Brain pericyte (primary cell): ENCODE data around the gene ABCC8.

Source experiments
- DNase-seq: peaks from one replicate; pipeline ENCODE4 v3.0.0-alpha.2; 2012; ENCODE audit warnings: low read depth, low spot score

Gene ABCC8

GRCh38 chr11:17476317-17477083, at the start of gene ABCC8:
TSS of gene ABCC8 (minus strand) at chr11:17476845. CDS start at chr11:17476776, 69 bp downstream.
- DNase-seq: no peak

GRCh38 chr11:17526326-17526725, 49.7 kb upstream of the ABCC8 start:
- DNase-seq: no peak

- DNase-seq: no peak
Observed at GRCh38 chr11:17525570-17525969, 48.9 kb upstream of the ABCC8 start.

- DNase-seq: no peak
Observed at GRCh38 chr11:17524221-17524620, 47.6 kb upstream of the ABCC8 start.

- no peak for DNase-seq
Observed at GRCh38 chr11:17522655-17523054, 46.0 kb upstream of the ABCC8 start.

GRCh38 chr11:17521106-17521900, 44.7 kb upstream of the ABCC8 start:
- no peak for DNase-seq

- DNase-seq: no peak
Observed at GRCh38 chr11:17519061-17519885, 42.6 kb upstream of the ABCC8 start.

- DNase-seq: no peak
Observed at GRCh38 chr11:17518366-17518765, 41.7 kb upstream of the ABCC8 start.

GRCh38 chr11:17517186-17517585, 40.5 kb upstream of the ABCC8 start:
- DNase-seq: no peak

GRCh38 chr11:17516551-17517150, 40.0 kb upstream of the ABCC8 start:
- no peak for DNase-seq

- DNase-seq: no peak
Observed at GRCh38 chr11:17515443-17516176, 39.0 kb upstream of the ABCC8 start.

- DNase-seq: no peak
Observed at GRCh38 chr11:17514476-17514875, 37.8 kb upstream of the ABCC8 start.

GRCh38 chr11:17513853-17514252, 37.2 kb upstream of the ABCC8 start:
- DNase-seq: no peak

GRCh38 chr11:17512101-17512500, 35.5 kb upstream of the ABCC8 start:
- DNase-seq: no peak

- DNase-seq: no peak
Observed at GRCh38 chr11:17511571-17511970, 34.9 kb upstream of the ABCC8 start.

GRCh38 chr11:17510507-17511206, 34.0 kb upstream of the ABCC8 start:
- no peak for DNase-seq

GRCh38 chr11:17508791-17509190, 32.1 kb upstream of the ABCC8 start:
- no peak for DNase-seq

- no peak for DNase-seq
Observed at GRCh38 chr11:17508306-17508705, 31.7 kb upstream of the ABCC8 start.

GRCh38 chr11:17507773-17508172, 31.1 kb upstream of the ABCC8 start:
- no peak for DNase-seq

- DNase-seq: no peak
Observed at GRCh38 chr11:17506942-17507341, 30.3 kb upstream of the ABCC8 start.
